Cerebellar cortex (tissue), 1 donor: ENCODE measurements around the gene PLXNA2.

Experiments
- DNase-seq: peaks from one replicate; pipeline ENCODE4 v3.0.0-alpha.2; 2015; ENCODE audit warnings: low spot score

PLXNA2 gene

GRCh38 chr1:208240662-208241355 lies 3.4 kb downstream of the PLXNA2 start:
- no peak for DNase-seq

DNA sequence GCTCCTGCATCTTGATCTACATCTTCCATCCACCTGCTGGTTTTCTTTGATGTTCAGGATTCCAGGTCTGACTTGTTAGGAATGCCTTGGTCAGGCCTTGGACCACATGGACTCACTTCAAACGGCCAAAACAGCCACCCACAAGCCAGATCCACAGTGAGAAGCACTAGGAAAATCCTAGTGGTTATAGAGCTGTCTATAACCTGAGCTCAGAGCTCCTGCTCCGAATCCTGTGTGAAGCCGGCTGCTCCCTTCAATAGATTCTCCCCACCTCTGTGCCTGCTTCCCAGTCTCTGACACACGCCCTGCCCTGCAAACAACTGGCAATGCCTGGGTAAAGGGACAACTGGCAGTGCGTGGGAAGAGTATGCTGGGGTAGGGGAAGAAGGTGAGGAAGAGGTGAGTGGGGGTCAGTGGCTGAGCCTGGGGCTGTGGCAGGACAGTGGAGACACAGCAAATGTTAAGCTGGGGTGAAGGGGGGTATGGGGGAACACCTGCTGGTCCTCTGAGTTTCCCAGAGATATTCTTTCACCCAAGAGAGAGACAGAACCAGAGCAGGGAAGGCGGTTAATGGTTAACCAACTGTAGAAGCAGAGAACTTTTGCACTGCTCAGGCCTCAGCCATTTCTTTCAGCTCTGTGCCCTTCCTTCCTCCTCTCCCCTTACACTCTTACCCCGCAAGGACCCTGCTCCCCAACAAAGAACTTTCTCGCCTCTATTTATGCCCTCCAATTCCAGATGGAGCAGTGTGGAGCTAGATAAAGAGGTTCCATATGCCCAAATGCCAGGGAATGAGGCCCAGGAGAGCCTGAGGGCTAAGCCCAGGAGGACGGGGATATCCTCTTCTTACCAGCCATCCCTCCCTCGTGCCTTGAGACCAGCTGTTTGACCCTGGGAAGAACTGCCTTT lies 4.5 kb downstream of the PLXNA2 start:
- DNase-seq: no peak

DNA sequence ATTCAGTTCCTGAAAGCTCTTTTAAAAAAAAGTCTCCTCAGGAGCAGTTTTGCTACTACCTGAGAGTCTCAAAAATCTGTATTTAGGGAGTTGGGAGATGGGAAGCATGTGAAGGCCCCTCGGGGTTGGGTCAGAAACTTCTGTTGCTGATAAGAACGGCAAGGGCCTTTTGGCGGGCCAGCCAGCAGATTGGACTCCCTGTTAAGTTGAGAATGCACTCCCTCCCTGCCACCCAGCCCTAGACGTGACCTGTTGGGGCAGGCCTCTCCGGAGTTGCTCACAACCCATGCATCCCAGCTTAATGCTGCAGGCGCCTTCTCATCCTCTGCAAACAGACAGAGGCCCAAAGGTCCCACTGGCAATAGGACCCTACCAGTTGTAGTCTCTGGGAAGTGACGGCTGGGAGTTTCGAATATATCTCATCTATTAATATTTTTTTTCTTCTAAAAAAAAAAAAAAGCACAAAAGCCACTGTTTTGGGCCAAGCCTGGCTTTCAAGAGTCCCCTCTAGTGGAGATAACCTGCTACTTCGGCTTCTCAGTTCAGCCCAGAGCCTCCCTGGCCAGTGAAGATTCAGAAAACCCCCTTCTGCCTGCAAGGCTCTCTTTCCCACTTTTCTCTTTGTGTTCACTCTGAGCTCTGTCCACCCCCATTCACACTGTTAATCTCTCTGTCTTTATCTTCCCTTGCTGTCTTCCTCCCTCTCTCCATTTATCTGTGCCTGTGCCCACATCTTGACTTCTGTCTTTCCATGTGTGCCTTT lies 5.3 kb downstream of the PLXNA2 start:
- peak; percentile 78 for DNase-seq

GRCh38 chr1:208237241-208237640 lies 6.9 kb downstream of the PLXNA2 start:
- DNase-seq: no peak

GRCh38 chr1:208235982-208236761 lies 8.0 kb downstream of the PLXNA2 start:
- DNase-seq: no peak

- DNase-seq: no peak
Observed at GRCh38 chr1:208235356-208235981, 8.7 kb downstream of the PLXNA2 start.

- DNase-seq: no peak
Observed at GRCh38 chr1:208234721-208235120, 9.5 kb downstream of the PLXNA2 start.

- no peak for DNase-seq
Observed at GRCh38 chr1:208233978-208234377, 10.2 kb downstream of the PLXNA2 start.

DNA sequence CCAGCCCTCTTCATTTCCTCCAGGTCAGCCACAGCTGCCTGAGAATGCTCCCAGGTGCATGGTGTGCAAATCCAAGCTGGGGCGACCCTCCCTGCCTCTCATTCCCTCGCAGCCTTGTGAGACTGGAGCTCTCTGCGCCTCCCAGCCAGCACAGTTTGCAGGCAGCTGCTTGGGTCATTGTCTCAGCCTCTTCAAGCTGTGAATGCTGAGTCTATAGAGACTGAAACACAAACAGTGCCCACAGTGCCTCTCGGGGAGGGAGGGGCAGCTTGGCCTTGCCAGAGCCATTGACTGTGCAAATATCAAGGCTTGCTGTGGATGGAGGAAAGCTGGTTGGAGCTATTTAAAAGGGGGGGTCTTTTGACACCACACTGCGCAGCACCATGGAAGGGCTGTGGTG lies 10.6 kb downstream of the PLXNA2 start:
- no peak for DNase-seq

DNA sequence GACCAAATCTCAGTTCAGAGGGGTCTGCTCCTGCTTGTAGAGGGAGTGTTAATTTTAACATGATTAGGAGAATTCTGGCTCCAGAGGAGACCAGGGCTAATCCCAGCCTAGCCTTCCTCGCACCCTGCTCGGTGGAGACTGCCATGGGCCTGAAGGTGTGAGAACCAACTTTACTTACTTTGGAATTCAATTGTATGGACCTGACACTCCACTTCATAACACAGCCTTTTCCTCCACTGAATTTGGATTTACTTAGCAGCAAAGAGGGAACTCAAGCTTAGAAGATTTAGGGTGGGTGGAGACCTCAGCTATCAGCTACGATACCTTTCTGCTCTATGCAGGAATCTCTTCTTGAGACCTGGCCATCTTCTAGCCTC lies 11.5 kb downstream of the PLXNA2 start:
- no peak for DNase-seq

- no peak for DNase-seq
Observed at GRCh38 chr1:208231881-208232661, 12.1 kb downstream of the PLXNA2 start.

- DNase-seq: no peak
Observed at GRCh38 chr1:208230668-208231529, 13.3 kb downstream of the PLXNA2 start.

DNA sequence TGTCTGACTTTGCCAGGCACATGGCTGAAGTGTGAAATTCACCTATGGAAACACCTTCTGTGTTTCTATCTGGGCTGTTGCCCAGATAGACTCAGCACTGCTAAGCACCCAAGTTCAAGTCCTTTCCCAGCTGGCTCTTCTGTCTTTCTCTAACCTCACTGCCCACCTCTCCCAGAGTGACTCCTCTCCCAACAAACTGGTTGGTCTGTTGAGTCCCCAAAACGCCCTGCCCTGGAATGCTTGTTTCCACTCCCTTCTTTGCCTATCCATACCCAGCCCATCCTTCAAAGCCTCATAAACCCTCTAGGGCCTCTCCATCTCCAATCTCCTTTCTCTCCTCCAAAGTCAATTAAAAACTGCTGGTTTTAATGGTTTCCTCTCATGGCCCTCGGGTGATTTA lies 15.6 kb downstream of the PLXNA2 start:
- no peak for DNase-seq

DNA sequence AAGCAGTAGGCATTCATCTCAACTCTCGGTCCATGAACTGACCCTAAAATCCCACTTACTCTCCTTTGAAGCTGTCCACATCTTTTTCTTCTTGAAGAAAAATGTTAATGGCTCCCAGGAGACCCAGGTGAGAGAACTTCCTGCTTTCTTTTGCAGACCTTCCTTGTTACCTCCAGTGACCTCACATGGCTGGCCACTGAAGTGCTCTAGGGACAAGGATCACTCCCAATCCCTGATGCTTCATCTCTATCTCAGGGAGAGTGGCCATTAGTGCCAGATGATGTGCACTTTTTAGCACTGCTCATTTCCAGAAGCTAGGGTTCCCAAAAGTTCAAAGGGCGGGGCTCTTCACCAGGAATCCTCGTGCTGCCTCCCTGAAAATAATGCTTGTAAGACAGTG lies 16.2 kb downstream of the PLXNA2 start:
- DNase-seq: no peak

- DNase-seq: no peak
Observed at GRCh38 chr1:208227366-208227765, 16.8 kb downstream of the PLXNA2 start.

DNA sequence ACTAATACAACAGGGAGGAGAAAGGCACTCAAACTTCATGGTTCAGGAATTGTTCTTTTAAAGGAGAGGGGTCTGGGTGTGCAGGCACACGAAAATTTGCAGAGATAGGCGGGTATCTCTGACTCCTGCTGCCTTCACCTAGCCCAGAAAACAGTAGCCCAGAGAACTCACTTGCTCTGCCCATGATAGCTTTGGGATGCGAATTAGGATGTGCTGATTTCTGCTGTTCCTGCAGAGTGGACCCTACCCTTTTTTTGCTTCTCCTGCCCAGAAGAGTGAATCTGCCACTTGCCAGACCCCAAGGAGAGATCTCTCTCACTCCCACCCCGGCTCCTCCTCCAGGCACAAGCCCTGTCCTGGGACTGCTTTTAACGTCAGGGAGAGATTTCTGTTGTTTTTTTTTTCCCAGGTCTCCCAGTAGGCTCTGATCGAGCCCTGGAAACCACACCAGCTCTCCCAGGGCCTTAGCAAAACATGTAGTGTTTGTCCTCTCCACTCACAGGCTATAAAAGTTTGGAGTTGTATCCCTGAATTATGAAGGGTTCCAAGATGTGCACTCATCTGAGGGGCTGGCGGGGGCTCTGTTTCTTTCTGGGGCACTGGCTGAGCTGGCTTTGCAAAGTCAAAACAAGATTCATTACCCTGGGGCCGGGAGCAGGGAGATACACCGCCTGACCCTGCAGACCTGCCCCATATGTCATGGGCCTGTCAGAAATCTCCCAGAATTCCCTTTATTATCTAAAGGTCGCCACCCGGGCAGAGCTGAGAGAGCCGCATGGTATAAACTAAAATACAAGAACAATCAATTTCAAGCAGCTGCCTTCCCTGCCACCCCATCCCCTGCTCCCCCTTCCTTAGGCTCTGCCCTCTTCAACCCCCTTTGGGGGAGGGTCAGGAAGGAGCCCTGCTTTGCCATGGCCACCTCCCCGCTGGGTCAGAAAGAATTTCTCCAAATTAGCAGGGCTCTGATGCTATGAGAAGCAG lies 17.9 kb downstream of the PLXNA2 start:
- no peak for DNase-seq

GRCh38 chr1:208224192-208224713 lies 19.9 kb downstream of the PLXNA2 start:
- DNase-seq: no peak

DNA sequence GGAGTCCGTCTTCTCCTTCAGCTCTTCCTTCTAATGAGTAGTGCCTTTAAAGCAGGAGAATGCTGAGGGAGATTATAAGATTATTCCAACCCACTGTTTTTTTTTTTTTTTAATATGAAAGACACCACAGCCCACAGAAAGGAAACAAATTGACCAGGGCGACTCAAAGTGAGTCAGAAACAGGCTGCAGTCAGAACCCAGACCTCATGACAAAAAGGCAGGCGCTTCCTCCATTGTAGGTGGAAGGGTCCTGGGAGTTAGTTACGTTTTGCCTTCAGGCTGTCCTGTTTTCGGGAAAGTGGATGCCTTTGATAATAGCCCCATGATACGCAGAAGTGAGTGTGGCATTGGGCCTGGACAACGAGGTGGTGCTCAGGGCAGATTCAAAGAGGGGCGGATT lies 21.0 kb downstream of the PLXNA2 start:
- DNase-seq: no peak
